Activated naive CD4-positive, alpha-beta T cell treated with anti-CD3 and anti-CD28 coated beads, Interleukin-2, amount 50 U/mL, for 16 hours (primary cell): ENCODE data around the gene SATB2.
A peak's percentile ranks its signal among the peaks of the same experiment; 100 is the strongest.

ENCODE experiments used
- DNase-seq: peaks from one replicate; pipeline ENCODE4 v3.0.0-alpha.2; 2020

SATB2 gene

GRCh38 chr2:199457147-199458008 lies at the start of gene SATB2:
Gene SATB2, minus strand, starts transcription at chr2:199457939. Its CDS starts 1,902 bp downstream, at chr2:199456037.
- DNase-seq, result no peak

GRCh38 chr2:199505755-199506403 lies 48.1 kb upstream of the SATB2 start:
- no peak for DNase-seq

GRCh38 chr2:199503148-199503547 lies 45.4 kb upstream of the SATB2 start:
- DNase-seq, result no peak

GRCh38 chr2:199499005-199499404 lies 41.3 kb upstream of the SATB2 start:
- no peak for DNase-seq

GRCh38 chr2:199495147-199495546 lies 37.4 kb upstream of the SATB2 start:
- no peak for DNase-seq

GRCh38 chr2:199490049-199490448 lies 32.3 kb upstream of the SATB2 start:
- DNase-seq, result no peak

GRCh38 chr2:199488772-199489400 lies 31.1 kb upstream of the SATB2 start:
- DNase-seq, result peak; percentile 41

GRCh38 chr2:199485732-199486335 lies 28.1 kb upstream of the SATB2 start:
- DNase-seq, result no peak

GRCh38 chr2:199484927-199485326 lies 27.2 kb upstream of the SATB2 start:
- no peak for DNase-seq

GRCh38 chr2:199480966-199481365 lies 23.2 kb upstream of the SATB2 start:
- DNase-seq, result no peak

- no peak for DNase-seq
These were observed 19.6 kb upstream of the SATB2 start for GRCh38 chr2:199477277-199477834.

GRCh38 chr2:199471443-199472057 lies 13.8 kb upstream of the SATB2 start:
- DNase-seq, result no peak

GRCh38 chr2:199470672-199471442 lies 13.1 kb upstream of the SATB2 start:
- no peak for DNase-seq

- DNase-seq, result no peak
These were observed 12.6 kb upstream of the SATB2 start for GRCh38 chr2:199470361-199470671.

- DNase-seq, result no peak
These were observed 12.0 kb upstream of the SATB2 start for GRCh38 chr2:199469514-199470360.

GRCh38 chr2:199468561-199469513 lies 11.1 kb upstream of the SATB2 start:
- DNase-seq, result no peak

- no peak for DNase-seq
These were observed 9.5 kb upstream of the SATB2 start for GRCh38 chr2:199467066-199467822.

- no peak for DNase-seq
These were observed 8.9 kb upstream of the SATB2 start for GRCh38 chr2:199466692-199467065.
